GM21447 (cell line): ENCODE results near the gene MAT1A.
"Not testable (repeated sequence)": the region's sequence is repeated elsewhere in the genome, so short reads cannot be mapped to it uniquely, and the experiment has no call there.

ENCODE experiments used
- ATAC-seq: cut with Tn5 transposase; IDR thresholded peaks from one replicate; pipeline ENCODE4 v1.9.1; 2021; ENCODE audit not compliant: unreplicated experiment

Gene MAT1A

GRCh38 chr10:80289451-80290287 lies at the start of gene MAT1A:
MAT1A (minus strand) TSS chr10:80289658; CDS start chr10:80289423, 235 bp downstream.
- no peak for ATAC-seq

DNA sequence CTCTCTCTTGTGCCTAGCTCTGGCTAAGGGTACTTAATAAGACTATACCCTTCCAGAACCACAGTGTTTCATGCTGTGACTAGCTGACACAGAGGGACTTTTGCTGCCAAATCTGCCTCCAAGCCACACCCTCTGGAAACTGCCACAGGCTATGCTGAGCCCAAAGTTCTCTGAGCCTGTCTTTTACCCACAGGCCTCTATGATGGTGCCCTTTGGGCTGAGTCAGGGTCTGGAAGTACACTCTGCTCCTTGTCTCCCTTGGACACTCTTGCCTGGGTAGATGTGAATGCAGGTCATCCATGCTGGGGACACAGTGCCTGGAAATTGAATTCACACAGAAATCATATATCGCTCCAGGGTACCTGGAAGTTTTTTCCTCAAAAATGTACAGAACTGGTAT lies 44.5 kb upstream of the MAT1A start:
- ATAC-seq, result no peak

- no peak for ATAC-seq
These were observed 35.5 kb upstream of the MAT1A start for GRCh38 chr10:80324891-80325364.

- ATAC-seq, result no peak
These were observed 34.6 kb upstream of the MAT1A start for GRCh38 chr10:80324086-80324485.

- ATAC-seq, result no peak
These were observed 33.9 kb upstream of the MAT1A start for GRCh38 chr10:80323311-80323710.

DNA sequence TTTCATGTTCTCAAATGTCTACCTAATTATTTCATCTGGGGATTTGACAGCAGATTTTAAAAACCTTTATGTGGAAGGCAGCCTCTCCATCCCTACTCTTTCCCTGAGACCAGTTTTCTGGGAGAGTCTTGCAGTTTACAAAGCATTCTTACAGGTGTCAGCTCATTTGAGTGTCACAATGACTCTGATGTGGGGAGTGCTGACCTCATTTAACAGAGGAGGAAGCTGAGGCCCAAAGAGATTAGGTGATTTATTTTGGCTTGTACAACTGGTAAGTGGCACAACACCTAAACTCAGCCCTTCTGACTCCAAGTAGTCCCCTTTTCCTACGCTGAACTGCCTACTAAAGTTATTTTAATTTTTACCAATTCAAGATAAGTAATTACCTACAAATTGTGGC lies 33.3 kb upstream of the MAT1A start:
- ATAC-seq, result no peak

DNA sequence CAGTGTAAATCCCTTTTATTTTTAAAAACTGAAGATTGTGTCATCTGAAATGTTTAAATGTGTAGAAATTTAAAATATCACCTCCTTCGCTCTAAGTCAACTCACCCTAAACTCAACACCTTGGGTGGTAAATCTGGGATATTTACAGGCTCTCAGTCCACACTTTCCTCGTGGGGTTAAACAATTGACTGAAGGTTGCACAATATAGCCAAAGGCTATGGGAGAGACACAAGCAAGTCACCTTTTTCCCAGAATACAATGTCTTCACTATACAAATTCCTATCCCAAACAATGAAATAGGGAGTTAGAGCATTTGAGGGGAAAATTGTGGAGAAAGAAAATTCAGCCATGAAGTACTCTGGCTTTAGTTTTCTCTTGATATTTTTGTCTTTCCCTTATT lies 32.7 kb upstream of the MAT1A start:
- ATAC-seq, result no peak

GRCh38 chr10:80321183-80321582 lies 31.7 kb upstream of the MAT1A start:
- no peak for ATAC-seq

DNA sequence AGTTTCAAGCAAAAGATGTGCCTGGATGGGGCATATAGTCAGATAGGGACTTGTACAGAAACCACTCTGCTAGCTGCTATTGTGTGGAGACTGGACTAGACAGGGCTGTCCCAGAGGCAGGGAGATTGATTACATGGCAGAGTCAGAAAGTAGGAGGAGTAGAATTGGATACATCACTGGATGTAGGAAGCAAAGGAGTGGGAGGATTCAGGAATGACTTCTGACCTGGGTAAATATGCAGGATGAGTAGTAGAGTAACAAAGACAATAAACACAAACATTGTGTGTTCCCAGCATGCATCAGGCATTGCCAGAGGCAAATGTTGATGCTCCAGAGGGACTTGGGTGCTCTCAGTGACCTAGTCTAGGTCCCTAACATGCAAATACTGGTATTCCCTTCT lies 30.9 kb upstream of the MAT1A start:
- no peak for ATAC-seq

- no peak for ATAC-seq
These were observed 30.4 kb upstream of the MAT1A start for GRCh38 chr10:80319725-80320290.

DNA sequence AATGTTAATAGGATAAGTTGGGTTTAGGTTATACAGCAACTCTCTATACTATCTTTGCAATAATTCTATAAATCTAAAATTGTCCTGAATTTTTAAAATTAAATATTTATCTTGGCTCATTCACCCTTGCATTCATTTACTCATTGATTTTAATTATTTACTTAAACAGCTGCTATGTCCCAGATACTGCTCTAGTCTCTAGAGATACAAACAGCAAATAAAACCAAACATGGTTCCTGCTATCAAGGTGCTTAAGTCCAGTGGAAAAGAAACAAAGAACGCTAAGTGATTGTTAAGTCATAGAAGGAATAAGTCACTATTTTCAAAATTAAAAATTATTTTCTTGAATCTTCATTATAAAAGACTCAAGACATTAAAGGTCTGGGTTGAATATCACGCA lies 29.9 kb upstream of the MAT1A start:
- ATAC-seq, result no peak

GRCh38 chr10:80318742-80319141 lies 29.3 kb upstream of the MAT1A start:
- no peak for ATAC-seq

DNA sequence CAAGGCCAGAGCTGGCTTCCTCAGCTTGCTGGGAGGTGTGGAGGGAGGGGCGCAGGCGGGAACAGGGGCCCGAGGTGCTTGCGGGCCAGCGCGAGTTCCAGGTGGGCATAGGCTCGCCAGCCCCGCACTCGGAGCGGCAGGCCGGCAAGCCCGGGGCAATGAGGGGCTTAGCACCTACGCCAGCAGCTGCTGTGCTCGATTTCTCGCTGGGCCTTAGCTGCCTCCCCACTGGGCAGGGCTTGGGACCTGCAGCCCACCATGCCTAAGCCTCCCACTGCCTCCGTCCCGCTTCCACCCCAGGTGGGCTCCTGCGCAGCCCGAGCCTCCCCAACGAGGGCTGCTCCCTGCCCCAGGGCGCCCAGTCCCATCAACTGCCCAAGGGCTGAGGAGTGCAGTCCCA lies 25.9 kb upstream of the MAT1A start:
- ATAC-seq, result no peak

DNA sequence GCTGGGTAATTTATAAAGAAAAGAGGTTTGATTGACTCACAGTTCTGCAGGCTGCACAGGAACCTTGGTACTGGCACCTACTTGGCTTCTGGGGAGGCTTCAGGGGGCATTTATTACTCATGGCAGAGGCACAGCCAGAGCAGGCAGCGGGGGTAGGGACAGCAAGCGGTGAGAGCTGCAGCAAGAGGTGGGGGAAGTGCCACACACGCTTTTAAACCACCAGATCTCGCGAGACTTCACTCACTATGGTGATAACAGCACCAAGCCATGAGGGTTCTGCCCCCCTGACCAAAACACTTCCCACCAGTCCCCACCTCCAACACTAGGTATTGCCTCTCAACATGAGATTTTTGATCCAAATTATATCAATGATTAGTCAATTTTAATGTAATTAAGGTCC lies 24.1 kb upstream of the MAT1A start:
- ATAC-seq, result no peak

- not testable (repeated sequence) for ATAC-seq
These were observed 16.5 kb upstream of the MAT1A start for GRCh38 chr10:80305989-80306388.

DNA sequence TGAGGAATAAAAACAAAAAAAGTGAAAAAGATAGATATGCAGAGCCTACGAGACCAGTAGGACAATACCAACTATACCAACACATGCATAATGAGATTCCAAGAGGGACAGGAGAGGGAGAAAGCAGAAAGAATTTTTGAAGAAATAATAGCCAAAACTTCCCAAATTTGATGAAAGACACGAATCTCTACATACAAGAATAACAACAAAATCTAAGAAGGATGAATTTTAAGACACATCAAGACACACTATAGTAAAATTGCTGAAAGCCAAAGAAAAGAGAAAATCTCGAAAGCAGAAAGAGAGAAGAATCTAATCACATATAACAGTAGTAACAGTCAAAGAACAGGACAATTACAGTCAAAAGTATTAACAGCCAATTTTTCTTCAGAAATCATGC lies 7.5 kb upstream of the MAT1A start:
- ATAC-seq, result no peak

DNA sequence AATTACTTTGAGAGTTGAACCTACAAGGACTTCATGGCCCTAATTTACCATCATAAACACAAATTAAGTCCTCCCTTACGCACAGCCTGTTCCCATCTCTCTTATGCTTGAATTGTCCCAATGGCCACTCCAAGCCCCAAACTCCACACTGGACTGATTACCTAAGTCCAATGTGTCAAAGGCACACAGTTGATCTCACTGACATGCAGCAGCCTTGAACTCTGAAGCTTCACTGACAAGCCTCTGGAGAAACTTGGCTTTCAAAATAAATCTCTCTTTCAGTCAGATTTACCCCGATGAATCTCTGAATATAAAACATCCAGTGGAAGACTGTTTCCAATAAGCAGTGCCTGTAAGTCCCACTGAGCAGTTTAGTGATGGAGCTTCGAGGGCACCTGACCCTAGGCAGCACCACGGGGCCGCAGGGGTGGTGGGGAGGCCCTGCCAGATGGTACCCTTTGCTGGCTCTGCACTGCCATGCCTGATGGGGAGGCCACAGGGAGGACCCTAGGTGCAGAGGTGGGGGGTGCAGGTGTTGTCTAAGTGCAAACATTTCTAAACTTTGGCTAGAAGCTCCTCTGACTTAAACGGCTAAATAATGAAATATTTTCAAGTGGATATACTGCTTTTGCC lies 3.3 kb upstream of the MAT1A start:
- no peak for ATAC-seq

- no peak for ATAC-seq
These were observed 1.2 kb upstream of the MAT1A start for GRCh38 chr10:80290474-80291220.

DNA sequence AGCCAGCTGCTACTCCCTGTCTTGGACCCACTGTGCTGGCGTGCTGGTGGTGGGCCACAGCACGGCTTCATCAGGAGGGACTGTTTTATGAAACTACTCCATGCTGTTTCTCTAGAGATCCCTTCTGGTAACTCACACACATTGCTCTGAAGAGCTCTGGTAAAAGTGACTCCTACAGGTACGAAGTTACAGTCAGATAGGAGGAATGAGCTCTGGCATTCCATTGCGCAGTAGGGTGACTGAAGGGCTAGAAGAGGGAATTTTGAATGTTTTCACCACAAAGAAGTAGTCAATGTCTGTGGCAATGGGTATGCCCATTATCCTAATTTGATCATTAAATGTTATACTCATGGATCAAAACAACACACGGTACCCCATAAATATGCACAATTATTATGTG lies 609 bp downstream of the MAT1A start:
- ATAC-seq, result no peak

- no peak for ATAC-seq
These were observed 4.9 kb downstream of the MAT1A start for GRCh38 chr10:80284522-80284921.

GRCh38 chr10:80283536-80284199 lies 5.8 kb downstream of the MAT1A start:
- no peak for ATAC-seq
